NCI-H187 treated with DMSO at 0.1 percent for 48 hours (cell line): ENCODE measurements around the gene CSF3R.

Experiments used
- DNase-seq: peaks from one replicate; lab custom pipeline; 2025; lab: John Stamatoyannopoulos, UW

CSF3R gene

DNA sequence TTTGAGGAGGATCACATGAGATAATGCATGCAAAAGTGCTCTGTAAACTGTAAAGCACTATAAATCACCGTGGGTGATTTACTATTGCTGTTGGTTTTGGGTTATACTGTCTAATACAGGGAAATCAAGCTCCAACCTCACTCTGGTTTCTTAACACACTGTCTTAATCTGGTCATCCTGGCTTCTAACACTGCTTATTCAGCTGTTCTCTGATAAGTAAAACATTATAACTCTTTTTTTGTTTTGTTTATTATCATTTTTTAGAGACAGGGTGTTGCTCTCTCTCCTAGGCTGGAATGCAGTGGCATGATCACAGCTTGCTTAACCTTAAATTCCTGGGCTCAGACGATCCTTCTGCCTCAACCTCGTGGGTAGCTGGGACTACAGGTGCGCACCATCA lies 63.1 kb downstream of the CSF3R start:
- DNase-seq, result no peak

DNA sequence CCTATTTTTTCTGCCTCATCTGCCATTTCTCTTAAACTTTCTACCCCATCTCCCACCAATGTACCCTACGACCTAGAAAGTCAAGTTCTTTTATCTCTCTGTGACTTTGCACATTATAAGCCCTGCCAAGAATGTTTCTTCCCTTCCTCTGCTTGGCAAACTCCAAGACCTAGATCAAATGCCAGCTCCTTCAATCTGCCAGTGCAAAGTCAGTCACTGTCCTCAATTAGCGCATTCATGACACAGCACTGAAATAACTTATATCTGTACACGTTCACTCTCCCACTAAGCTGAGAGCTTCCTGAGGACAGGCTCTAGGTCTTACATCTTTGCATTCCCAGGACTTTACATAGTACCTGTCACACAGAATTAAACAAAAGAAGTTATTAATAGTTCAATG lies 63.6 kb downstream of the CSF3R start:
- DNase-seq, result no peak

DNA sequence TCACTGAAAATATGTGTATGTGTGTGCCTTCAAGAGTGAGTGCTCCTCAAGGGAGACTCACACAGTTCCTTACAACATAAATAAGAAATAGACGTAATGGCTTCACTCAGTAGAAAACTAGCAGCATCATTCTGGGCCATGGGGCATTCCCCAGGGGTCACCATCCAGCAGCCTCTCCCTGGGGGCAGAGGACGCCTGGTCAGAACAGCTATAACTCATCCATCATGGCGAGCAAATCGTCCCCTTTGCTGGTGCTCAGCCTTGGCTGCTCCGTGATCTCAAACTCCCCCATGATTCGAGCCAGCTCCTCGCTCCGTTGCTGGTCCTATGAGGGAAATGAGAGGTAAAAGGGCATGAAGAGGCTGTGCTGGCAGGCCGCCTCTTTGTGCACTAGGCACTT lies 64.8 kb downstream of the CSF3R start:
- no peak for DNase-seq
